Endothelial cell of umbilical vein (primary cell): ENCODE results near the gene HES7. TPM values are rescaled to one million over a fixed set of nuclear protein-coding genes. Genes with fewer than 3 reads are reported as not detected.

Source experiments
- BruUV-seq: library from RNA; stranded (reverse); fragments of 400-500 nt; replicated peaks from 2 replicates; lab custom pipeline; 2021; lab: Mats Ljungman, UMichigan
- CTCF ChIA-PET: fragments of 300-600, 350-600 bp; sonication (Branson Sonifier 250); formaldehyde crosslinking; loops from one replicate; lab custom pipeline; 2021; ENCODE audit warnings: antibody characterized with exemption, inconsistent platforms; lab: Charles Lee
- POLR2A ChIA-PET: fragments of 300-600, 350-600 bp; sonication (Branson Sonifier 250); formaldehyde crosslinking; loops from one replicate; lab custom pipeline; 2021; ENCODE audit warnings: antibody characterized with exemption, inconsistent platforms; lab: Charles Lee
- DNase-seq: peaks from one replicate; pipeline ENCODE4 v3.0.0-alpha.2; 2011; ENCODE audit warnings: low read depth, low spot score
- FAIRE-seq: peaks from 2 replicates; lab custom pipeline; 2011; peaks lifted over from hg19 to GRCh38; lab: Jason Lieb, UNC
- H2AFZ ChIP-seq: 2 replicates; pipeline ENCODE4 v1.6.0; 2012; ENCODE audit warnings: low read depth, low read length, control low read depth, inconsistent platforms
- H3K27ac ChIP-seq: 2 replicates; pipeline ENCODE4 v1.5.1; 2011; ENCODE audit warnings: low read depth, mild to moderate bottlenecking, control low read depth, low read length, moderate library complexity; ENCODE audit not compliant: insufficient read depth
- H3K27me3 ChIP-seq, 2 experiments: 2 replicates each; pipeline versions ENCODE4 v1.6.0 to v1.6.1; 2011; ENCODE audit warnings: low read length in 2 of 2, mixed read lengths in 1 of 2; ENCODE audit not compliant: control insufficient read depth in 2 of 2, insufficient read depth in 2 of 2
- H3K36me3 ChIP-seq, 2 experiments: 2 replicates in 1 of 2; 3 replicates in 1 of 2; pipeline ENCODE4 v1.5.1; 2011; ENCODE audit warnings: low read length in 2 of 2, mild to moderate bottlenecking in 1 of 2, moderate library complexity in 1 of 2; ENCODE audit not compliant: control insufficient read depth in 2 of 2, insufficient read depth in 2 of 2; ENCODE audit errors: extremely low read depth in 1 of 2
- H3K4me1 ChIP-seq: 3 replicates; pipeline ENCODE4 v1.5.1; 2011; ENCODE audit warnings: mild to moderate bottlenecking, low read length; ENCODE audit not compliant: control insufficient read depth, insufficient read depth; ENCODE audit errors: extremely low read depth
- H3K4me2 ChIP-seq: 2 replicates; pipeline ENCODE4 v1.6.1; 2011; ENCODE audit warnings: low read length, control low read depth, mixed read lengths; ENCODE audit not compliant: insufficient read depth
- H3K4me3 ChIP-seq, 3 experiments: fragments of 200-600 bp in 1 of 3; sonication (generic), shearing (Covaris generic) in 1 of 3; replicated peaks in 1 of 3; 2 replicates each; pipeline ENCODE4 v1.5.1; 2011 to 2016; ENCODE audit warnings: control low read depth in 3 of 3, low read length in 3 of 3, mild to moderate bottlenecking in 2 of 3, inconsistent platforms in 1 of 3, low read depth in 1 of 3, moderate library complexity in 1 of 3; ENCODE audit not compliant: insufficient read depth in 1 of 3
- H3K79me2 ChIP-seq: 2 replicates; pipeline ENCODE4 v1.6.0; 2012; ENCODE audit warnings: low read length, inconsistent platforms; ENCODE audit not compliant: control insufficient read depth, insufficient read depth
- H3K9ac ChIP-seq: replicated peaks from 2 replicates; pipeline ENCODE3; 2011; ENCODE audit warnings: low read length, control low read depth; ENCODE audit not compliant: insufficient read depth; ENCODE audit errors: extremely low read depth
- H3K9me1 ChIP-seq: replicated peaks from 3 replicates; pipeline ENCODE4 v1.6.0; 2011; ENCODE audit warnings: mild to moderate bottlenecking, low read length; ENCODE audit not compliant: control insufficient read depth, insufficient read depth; ENCODE audit errors: extremely low read depth
- H3K9me3 ChIP-seq: replicated peaks from 2 replicates; pipeline ENCODE4 v1.5.1; 2012; ENCODE audit warnings: low read length, inconsistent platforms; ENCODE audit not compliant: control insufficient read depth, insufficient read depth
- H4K20me1 ChIP-seq: replicated peaks from 2 replicates; pipeline ENCODE3; 2011; ENCODE audit warnings: mild to moderate bottlenecking, low read length; ENCODE audit not compliant: control insufficient read depth, insufficient read depth; ENCODE audit errors: extremely low read depth
- CTCF ChIP-seq, 2 donors: IDR thresholded peaks; 1 replicate in 1 of 2; 2 replicates in 1 of 2; pipeline ENCODE4 v1.5.1; 2011; ENCODE audit warnings: low read length in 2 of 2, mild to moderate bottlenecking in 2 of 2, moderate library complexity in 2 of 2, control low read depth in 1 of 2, inconsistent platforms in 1 of 2, low read depth in 1 of 2; ENCODE audit not compliant: insufficient read depth in 1 of 2; ENCODE audit errors: extremely low read depth in 1 of 2
- EZH2 ChIP-seq: IDR thresholded peaks from 2 replicates; pipeline ENCODE4 v1.6.1; 2012; ENCODE audit warnings: borderline replicate concordance, low read depth, mild to moderate bottlenecking, moderate library complexity, low read length, inconsistent platforms; ENCODE audit not compliant: severe bottlenecking
- FOS ChIP-seq: IDR thresholded peaks from 2 replicates; pipeline ENCODE4 v1.6.1; 2011; ENCODE audit warnings: mild to moderate bottlenecking, low read length, moderate library complexity, borderline replicate concordance; ENCODE audit not compliant: insufficient read depth
- GATA2 ChIP-seq: IDR thresholded peaks from 2 replicates; pipeline ENCODE4 v1.7.0; 2011; ENCODE audit warnings: low read depth, mild to moderate bottlenecking, moderate library complexity, mixed read lengths, low read length; ENCODE audit not compliant: insufficient read length, insufficient read depth
- JUN ChIP-seq: IDR thresholded peaks from 2 replicates; pipeline ENCODE4 v1.6.1; 2011; ENCODE audit warnings: borderline replicate concordance, low read depth; ENCODE audit not compliant: insufficient read length, insufficient read depth
- MAX ChIP-seq: IDR thresholded peaks from 2 replicates; pipeline ENCODE4 v1.6.1; 2011; ENCODE audit not compliant: insufficient read depth, insufficient read length
- MYC ChIP-seq: IDR thresholded peaks from one replicate; pipeline ENCODE4 v1.6.1; 2011; ENCODE audit warnings: mild to moderate bottlenecking, low read depth, low read length
- POLR2A ChIP-seq: IDR thresholded peaks from 2 replicates; pipeline ENCODE4 v1.6.1; 2012; ENCODE audit warnings: low read depth, mild to moderate bottlenecking, control low read depth, low read length
- POLR2AphosphoS5 ChIP-seq: IDR thresholded peaks from 2 replicates; pipeline ENCODE4 v1.6.1; 2012; ENCODE audit warnings: low read depth, mild to moderate bottlenecking, control low read depth, low read length, moderate library complexity; ENCODE audit not compliant: insufficient read depth
- dilution Hi-C: fragments of 300-500 bp; cut with MboI; formaldehyde crosslinking; loops from one replicate; pipeline ENCODE4 v1.15.0; 2019; ENCODE audit warnings: low sequenced_read_pairs; ENCODE audit not compliant: extremely low pct_ligation_motif_present
- intact Hi-C: fragments of 100-400 bp; cut with micrococcal nuclease; formaldehyde crosslinking; loops from one replicate; pipeline ENCODE4 v1.10.0; 2022
- polyA plus RNA-seq, 4 experiments: library from polyadenylated mRNA; depleted of rRNA in 3 of 4; stranded (reverse) in 3 of 4; unstranded in 1 of 4; fragments of >200 nt; gene quantifications; 2 replicates each; pipeline versions ENCODE4 v1.2.1 to v1.2.3, GENCODE V29; 2011 to 2012; ENCODE audit warnings: missing spikeins in 1 of 4
- total RNA-seq: library from RNA; stranded (reverse); gene quantifications from 2 replicates; pipeline ENCODE4 v1.2.3, GENCODE V29; 2021

The HES7 gene
- total and polyA plus RNA-seq, 2 donors (not counting 3 experiments of a cell fraction or from before 2014, with no cell fraction given) = 0.19 to 0.51 TPM

GRCh38 chr17:8075574-8076342, 48.1 kb downstream of the HES7 start:
- Histone ChIP-seq H3K79me2 (no peaks in the 10 kb centered on the region), H3K9me1 (no peaks in the 10 kb centered on the region), H4K20me1 (no peaks in the 10 kb centered on the region), H3K27me3 (peaks cover 35 to 40% of the 10 kb centered on the region in 2 experiments), H2AFZ (no peak overlapping the region), H3K9me3 (no peaks in the 10 kb centered on the region), H3K4me2 (no peak overlapping the region), H3K9ac (no peak overlapping the region), H3K4me1 (peaks cover 6% of the 10 kb centered on the region), H3K4me3 (no peak overlapping the region), H3K27ac (no peak overlapping the region), H3K36me3 (no peaks in the 10 kb centered on the region)
- no peak for TF ChIP-seq POLR2AphosphoS5
- intact Hi-C loops (no loop called here), dilution Hi-C loops (no loop called here)
- no peak for FAIRE-seq
- CTCF ChIA-PET = interaction anchor here (1.0 to 4.6 kb wide), 7 partner anchors 10 to 42 kb away, joined by 3 to 158 read pairs (median 22); partner anchors contain the start of gene ALOXE3
- no TSS peak for BruUV-seq
- POLR2A ChIA-PET = no interaction called here
- DNase-seq = no peak

GRCh38 chr17:8075081-8075480, 48.8 kb downstream of the HES7 start:
- no peak overlapping the region for H3K4me2 ChIP-seq
- no peaks in the 10 kb centered on the region for H3K9me3 ChIP-seq
- no peak overlapping the region for H3K27ac ChIP-seq
- H2AFZ ChIP-seq = no peak overlapping the region
- peaks cover 35 to 42% of the 10 kb centered on the region in 2 experiments for H3K27me3 ChIP-seq
- intact Hi-C loops (no loop called here), dilution Hi-C loops (no loop called here)
- no peaks in the 10 kb centered on the region for H4K20me1 ChIP-seq
- DNase-seq = no peak
- H3K4me1 ChIP-seq = peaks cover 6% of the 10 kb centered on the region
- H3K79me2 ChIP-seq = no peaks in the 10 kb centered on the region
- FAIRE-seq = no peak
- H3K36me3 ChIP-seq = no peaks in the 10 kb centered on the region
- ChIA-PET POLR2A (interaction anchor here (1.1 kb wide), 1 partner anchor 98 kb away, joined by 3 read pairs; no protein-coding TSS in a partner anchor), CTCF (interaction anchor here (1.2 to 4.6 kb wide), 19 partner anchors 9 to 256 kb away, joined by 3 to 158 read pairs (median 9); partner anchors contain the start of genes ALOX12B and ALOXE3)
- H3K4me3 ChIP-seq = no peak overlapping the region
- no TSS peak for BruUV-seq
- TF ChIP-seq EZH2 (no peak), MYC (no peak), GATA2 (no peak), POLR2AphosphoS5 (no peak), FOS (no peak), JUN (no peak), MAX (no peak), CTCF (IDR thresholded peaks at IDR 0.05; ENCODE audit: extremely low read depth in 1 of 2, insufficient read depth in 1 of 2, low read depth in 1 of 2, low read length in 2 of 2) (no peak), POLR2A (no peak)
- H3K9ac ChIP-seq = no peak overlapping the region
- H3K9me1 ChIP-seq = no peaks in the 10 kb centered on the region
